Middle frontal gyrus (tissue), 1 donor: ENCODE measurements around the gene CALML5.

ENCODE experiments used
- DNase-seq: peaks from one replicate; pipeline ENCODE4 v3.0.0-alpha.2; 2015; ENCODE audit warnings: low spot score; ENCODE audit errors: extremely low spot score

Gene CALML5

GRCh38 chr10:5515948-5516761 is 16.8 kb upstream of the CALML5 start:
- no peak for DNase-seq

DNA sequence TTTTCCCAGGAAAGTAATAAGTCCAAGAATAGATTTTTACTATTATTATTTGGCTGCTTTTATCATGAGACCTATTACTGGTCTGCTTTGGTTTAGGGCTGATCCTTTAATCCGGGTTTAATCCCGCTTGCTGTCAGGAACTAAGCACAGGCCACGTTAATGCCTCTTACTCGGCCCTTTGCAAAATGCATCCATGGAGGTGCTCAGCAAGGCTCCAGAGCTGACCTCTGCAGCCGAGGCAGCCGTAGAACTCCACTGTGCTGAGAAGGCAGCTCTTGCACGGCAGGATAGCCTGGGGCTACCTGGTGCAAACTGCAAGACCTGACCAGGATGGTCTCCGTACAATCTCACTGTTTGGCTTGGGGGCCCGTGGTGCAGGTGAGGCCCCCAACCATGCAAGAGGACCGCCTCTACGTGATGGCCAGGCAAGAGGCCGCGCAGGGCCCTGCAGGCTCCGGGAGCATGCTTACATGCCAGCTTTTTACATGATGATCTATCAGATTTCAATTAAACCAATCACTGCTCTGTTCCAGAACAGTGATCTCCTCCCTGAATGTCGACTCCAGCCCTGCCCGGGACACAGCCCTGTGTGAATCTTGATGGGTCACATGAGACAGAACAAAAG is 15.0 kb upstream of the CALML5 start:
- DNase-seq = no peak

- peak; percentile 13 for DNase-seq
Observed at GRCh38 chr10:5512881-5513612, 13.7 kb upstream of the CALML5 start.

DNA sequence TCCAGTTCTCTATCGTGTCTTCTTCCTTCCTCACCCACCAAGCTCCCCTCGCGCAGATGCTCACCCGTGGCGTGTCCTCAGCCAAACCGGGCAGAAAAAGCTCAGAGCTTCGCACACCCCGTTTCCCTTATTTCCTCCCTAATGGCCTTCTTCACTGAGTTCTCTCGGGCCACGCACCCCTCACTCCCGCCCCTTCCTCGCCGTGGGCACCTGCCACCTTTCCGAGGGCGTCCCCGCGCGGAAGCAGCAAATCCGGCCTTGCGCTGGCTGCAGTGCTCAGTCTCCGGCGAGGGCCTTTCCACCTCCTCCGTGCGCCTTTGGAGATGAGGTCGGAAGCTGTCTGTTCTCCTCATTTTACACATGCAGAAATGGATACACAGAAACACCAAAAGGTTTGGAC is 13.0 kb upstream of the CALML5 start:
- no peak for DNase-seq

DNA sequence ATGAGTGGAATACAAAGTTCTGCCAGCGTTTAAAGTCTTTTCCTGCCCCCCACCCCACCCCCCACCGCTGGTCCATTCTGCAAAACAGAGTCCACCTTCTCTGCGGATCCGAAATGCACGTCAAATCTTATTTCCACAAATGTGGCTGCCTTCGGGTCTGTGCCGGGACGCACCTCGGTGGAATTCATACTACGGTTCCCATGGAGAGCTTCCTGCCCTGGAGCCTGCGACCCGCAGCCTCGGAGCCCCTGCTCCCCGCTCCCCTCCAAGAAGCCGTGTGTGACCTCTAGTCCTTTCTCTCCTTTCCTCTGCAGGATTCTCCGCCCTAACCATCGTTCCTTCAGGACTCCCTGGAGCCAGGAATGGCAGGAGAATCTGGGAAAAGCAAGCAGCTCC is 12.5 kb upstream of the CALML5 start:
- no peak for DNase-seq

DNA sequence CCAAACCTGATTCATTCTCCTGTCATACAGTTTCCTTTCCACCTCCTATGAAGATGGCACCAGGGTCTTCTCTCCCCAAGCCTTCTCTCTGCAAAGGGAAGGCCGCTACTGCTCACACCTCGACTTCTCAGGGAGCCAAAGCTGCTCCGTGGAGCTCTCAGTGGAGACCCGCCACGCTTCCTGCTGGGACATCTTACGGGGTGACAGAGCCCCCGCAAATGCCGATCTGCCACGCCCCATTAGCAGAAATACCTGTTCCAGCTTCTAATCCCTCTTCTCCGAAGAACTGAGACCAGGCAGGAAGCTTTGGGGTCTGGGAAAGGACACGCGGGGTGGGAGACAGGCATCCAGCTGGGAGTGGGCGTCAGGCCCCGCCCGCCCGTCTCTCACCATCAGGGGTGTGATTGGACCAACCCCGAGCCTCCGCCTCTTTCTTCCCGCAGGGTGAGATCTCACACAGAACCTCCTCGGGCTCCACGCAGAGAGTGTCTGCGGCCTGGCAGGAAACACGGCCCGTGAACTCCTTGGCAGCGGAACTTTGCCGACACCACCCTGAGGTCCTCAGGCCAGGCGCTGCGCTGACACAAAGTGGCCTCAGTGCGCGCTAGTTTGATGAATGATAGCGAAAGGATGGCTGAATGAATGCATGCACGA is 12.0 kb upstream of the CALML5 start:
- DNase-seq = no peak

DNA sequence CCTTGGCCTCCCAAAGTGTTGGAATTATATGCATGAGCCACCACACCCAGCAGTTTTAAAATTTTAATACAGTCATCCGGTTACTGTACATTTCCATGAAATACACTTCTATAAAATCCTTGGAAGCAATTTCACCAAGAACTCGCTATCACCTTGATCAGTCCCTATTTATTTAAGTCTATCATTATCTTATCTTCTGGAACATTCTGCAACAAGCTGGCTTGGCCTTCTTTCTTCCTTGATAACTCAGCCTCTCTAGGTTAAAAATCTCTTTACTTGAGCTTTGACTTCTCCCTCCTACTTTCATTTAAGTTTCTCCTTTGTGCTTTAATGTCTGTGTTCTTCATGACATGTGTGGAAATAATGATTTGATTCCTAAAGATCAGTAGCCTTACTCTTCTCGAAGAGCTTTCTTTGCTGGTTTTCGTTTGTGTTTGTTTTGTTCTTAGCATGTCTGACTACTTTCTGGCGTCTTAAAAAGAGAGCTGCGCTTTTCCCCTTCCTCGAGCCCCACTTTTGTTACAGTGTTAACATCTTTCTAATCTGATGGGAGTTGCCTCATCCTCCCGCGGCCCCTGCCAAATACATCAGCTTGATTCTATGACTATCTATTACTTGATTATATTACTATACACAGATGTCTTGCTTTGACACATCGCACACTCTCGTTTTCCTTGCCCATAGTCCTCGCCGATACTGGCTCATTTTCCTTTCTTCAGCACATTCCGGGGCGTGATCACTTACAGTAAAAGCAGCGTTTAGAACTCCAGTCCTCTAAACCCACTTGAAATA is 11.1 kb upstream of the CALML5 start:
- no peak for DNase-seq

DNA sequence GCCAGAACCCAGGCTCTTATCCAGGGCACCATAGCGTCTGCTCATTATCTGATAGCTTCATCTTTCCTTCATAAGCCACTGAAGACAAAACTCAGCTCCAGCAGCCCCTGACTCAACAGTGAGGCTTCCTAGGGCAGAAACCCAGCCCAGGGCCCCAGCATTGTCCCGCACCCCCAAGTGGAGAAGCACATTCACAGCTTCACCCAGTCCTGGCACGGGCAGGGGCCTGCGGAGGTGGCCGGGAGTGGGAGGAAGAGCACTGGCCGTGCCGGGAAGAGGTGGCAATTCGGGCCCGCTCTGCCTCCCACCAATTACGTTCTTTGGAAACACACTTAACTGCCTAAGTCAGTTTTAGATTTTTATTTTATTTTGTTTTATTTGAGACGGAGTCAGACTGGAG is 10.3 kb upstream of the CALML5 start:
- no peak for DNase-seq

- no peak for DNase-seq
Observed at GRCh38 chr10:5509236-5509635, 9.9 kb upstream of the CALML5 start.

DNA sequence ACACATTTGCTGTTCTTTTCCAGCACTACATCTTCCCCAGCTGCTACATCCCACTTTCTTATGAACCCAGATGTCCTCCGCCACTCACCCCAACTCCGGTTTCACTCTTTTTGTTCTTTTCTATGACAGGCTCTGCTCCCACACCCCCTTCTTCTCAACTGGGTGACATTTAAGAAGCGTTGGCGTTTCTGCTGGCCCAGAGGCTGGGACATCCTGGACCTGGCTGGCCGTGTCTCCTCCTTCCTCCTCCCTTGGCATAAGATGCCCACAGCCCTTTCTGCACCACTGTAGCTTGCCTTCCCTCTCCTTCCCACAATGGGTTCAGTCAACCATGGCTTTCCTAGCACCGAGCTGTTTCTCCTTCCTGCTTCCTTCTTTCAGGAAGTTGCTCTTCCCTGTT is 9.4 kb upstream of the CALML5 start:
- DNase-seq = no peak

GRCh38 chr10:5508161-5508604 is 8.8 kb upstream of the CALML5 start:
- DNase-seq = no peak

- DNase-seq = no peak
Observed at GRCh38 chr10:5507649-5508131, 8.3 kb upstream of the CALML5 start.

GRCh38 chr10:5506751-5507648 is 7.6 kb upstream of the CALML5 start:
- no peak for DNase-seq

DNA sequence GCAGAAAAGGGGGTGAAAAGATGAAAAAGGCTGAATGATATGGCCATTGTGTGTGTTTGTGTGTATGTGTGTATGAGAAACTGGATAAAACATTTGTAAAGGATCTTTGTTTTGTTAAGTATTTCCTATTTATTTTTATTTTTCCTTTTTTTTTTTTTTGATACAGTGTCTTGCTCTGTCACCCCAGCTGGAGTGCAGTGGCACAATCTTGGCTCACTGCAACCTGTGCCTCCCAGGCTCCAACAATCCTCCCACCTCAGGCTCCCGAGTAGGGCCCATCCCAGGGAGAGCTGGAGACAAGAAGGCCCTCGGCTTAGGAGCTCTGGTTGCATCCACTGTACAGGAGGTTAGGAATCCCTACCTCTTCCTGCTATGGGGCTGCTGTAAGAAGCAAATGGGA is 6.9 kb upstream of the CALML5 start:
- no peak for DNase-seq

DNA sequence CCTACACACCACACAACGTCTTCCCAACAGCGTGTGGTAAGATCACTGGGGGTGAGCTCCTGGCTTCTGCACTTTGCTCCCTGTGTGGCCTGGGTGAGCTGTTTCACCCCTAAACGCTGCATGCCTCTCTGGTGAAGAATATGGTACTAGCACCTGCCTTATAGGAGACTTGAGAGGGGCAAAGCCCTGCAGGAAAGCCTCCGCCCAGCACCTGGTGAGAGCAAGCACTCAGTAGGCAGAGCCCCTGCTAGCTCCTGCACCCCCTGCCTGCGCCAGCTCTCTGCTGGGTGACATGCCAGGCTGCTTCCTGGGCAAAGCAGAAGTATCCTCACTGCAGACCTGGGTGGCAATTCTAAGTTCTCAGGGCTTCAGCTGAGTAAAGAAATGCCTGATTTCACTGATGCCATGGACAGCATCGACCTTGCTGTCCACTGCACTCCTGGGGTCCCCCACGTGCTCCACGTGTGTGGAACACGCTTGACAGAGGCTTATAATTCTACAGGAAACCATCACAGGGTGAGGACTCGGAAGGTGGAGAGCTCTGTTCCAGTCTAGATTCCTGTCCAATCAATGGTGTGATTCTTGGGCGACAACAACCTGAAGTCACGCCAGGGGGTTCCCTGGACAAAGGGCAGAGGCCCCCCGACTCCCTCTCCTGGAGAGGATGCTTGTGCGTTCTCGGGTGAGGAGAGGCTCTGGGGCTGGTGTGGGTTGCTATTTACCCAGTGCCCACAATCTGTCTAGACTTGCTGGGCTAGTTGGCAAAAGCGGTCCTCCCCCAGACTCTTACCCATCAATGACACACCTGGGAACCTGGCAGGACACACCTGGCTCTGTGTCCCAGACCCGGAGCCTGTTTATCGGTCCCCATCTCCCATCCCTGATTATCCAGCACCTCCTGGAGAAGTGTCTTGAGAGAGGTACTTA is 5.0 kb upstream of the CALML5 start:
- no peak for DNase-seq

DNA sequence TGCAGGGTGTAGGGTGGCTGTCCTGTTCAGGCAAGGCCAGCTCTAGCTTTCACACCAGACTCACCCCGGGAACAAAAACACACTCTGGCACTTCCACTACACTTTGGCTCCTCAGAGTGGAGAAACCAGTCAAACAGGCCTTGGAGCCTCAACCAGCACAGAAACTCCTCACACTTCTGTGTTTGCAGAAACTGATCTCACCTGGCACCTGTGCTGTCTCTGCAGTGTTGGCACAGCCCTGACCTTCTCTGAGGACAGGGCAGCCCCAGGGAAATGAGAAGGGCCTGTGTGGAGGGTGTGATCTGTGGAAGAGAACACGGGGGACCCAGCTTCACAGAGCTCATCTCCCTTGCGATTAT is 4.1 kb upstream of the CALML5 start:
- no peak for DNase-seq

DNA sequence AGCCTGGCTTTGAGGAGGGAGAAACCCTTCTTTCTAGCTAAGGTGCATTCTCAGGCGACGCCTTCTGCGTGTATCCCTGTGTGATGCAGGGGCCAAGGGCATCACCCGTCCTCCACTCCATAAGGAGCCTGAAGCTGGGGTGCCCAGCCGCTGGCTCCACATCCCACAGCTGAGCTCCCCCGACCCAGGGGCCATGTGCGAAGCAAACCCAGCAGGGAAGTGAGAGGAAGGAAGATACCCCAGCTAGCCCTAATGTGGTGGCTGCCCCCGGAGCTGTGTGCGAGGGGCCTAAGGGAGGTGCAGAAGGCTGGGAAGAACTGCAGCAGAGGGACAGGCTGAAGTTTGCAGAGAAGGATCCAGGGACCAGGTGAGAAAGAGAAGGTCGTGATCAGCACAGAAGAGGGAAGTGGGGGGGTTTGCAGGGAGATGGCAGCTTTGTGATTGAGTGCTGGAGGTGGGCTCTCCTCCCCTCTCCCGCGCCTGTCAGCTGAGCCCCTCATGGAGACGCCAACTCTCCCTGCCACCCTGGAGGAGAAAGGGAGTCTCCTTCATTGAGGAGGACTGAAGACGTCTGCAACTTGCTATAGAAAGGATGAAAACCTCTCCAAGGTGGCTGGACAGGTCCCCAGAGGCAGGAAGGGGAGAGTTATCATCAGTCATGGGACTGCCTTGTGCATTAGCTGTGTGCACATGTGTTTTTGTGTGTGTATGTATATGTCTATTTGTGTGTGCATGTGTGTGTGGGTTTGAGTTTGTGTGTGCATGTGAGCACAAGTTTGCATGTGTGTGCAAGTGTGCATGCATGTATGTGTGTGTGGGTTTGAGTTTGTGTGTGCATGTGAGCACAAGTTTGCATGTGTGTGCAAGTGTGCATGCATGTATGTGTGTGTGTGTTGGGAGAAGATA is 3.5 kb upstream of the CALML5 start:
- no peak for DNase-seq

- DNase-seq = no peak
Observed at GRCh38 chr10:5502061-5502521, 2.7 kb upstream of the CALML5 start.
